IMR-90 (cell line): Measurements from ENCODE around the gene CHCHD4. TPM values are rescaled to one million over a fixed set of nuclear protein-coding genes. Genes with fewer than 3 reads are reported as not detected.

Source experiments
- ATAC-seq: fragments of 200-7000 bp; cut with Tn5 transposase; 2 replicates; pipeline ENCODE4 v1.9.1; 2020; ENCODE audit warnings: low read depth, mild to moderate bottlenecking, moderate library complexity
- BruUV-seq: library from RNA; stranded (reverse); fragments of 400-500 nt; replicated peaks from 2 replicates; lab custom pipeline; 2021; lab: Mats Ljungman, UMichigan
- CTCF ChIA-PET: fragments of 300-600 bp; formaldehyde crosslinking; extraction: SDS; loops from one replicate; lab custom pipeline; 2021; ENCODE audit warnings: antibody characterized with exemption; lab: Yijun Ruan, JAX
- POLR2A ChIA-PET: fragments of 300-600 bp; sonication (Branson Sonifier 250); formaldehyde crosslinking; loops from one replicate; lab custom pipeline; 2022; ENCODE audit warnings: antibody characterized with exemption; ENCODE audit not compliant: unreplicated experiment; lab: Charles Lee
- DNase-seq: peaks from one replicate; pipeline ENCODE4 v3.0.0; 2013
- H2AFZ ChIP-seq: replicated peaks from 2 replicates; pipeline ENCODE3; 2013; ENCODE audit warnings: low read length, mild to moderate bottlenecking; ENCODE audit not compliant: poor library complexity
- H2AK5ac ChIP-seq: 2 replicates; pipeline ENCODE4 v1.6.1; 2013; ENCODE audit warnings: low read depth, low read length, inconsistent platforms
- H2AK9ac ChIP-seq: replicated peaks from 2 replicates; pipeline ENCODE3; 2013; ENCODE audit warnings: mild to moderate bottlenecking, low read depth, low read length, moderate library complexity; ENCODE audit not compliant: poor library complexity
- H2BK120ac ChIP-seq: 2 replicates; pipeline ENCODE4 v1.6.1; 2013; ENCODE audit warnings: low read depth, low read length, inconsistent platforms
- H2BK15ac ChIP-seq: 3 replicates; pipeline ENCODE4 v1.6.1; 2013; ENCODE audit warnings: low read depth, low read length, inconsistent platforms
- H2BK20ac ChIP-seq: 2 replicates; pipeline ENCODE4 v1.6.1; 2013; ENCODE audit warnings: low read depth, mild to moderate bottlenecking, inconsistent platforms, low read length, moderate library complexity
- H2BK5ac ChIP-seq: 2 replicates; pipeline ENCODE4 v1.6.1; 2013; ENCODE audit warnings: mild to moderate bottlenecking, low read depth, low read length, inconsistent platforms; ENCODE audit not compliant: poor library complexity, severe bottlenecking
- H3K14ac ChIP-seq: replicated peaks from 2 replicates; pipeline ENCODE4 v1.6.1; 2013; ENCODE audit warnings: low read depth, low read length, inconsistent platforms
- H3K18ac ChIP-seq: 2 replicates; pipeline ENCODE4 v1.6.1; 2013; ENCODE audit warnings: low read depth, low read length, control low read depth
- H3K23ac ChIP-seq: 2 replicates; pipeline ENCODE4 v1.6.1; 2013; ENCODE audit warnings: low read depth, low read length, inconsistent platforms
- H3K27ac ChIP-seq: 2 replicates; pipeline ENCODE4 v1.5.1; 2013; ENCODE audit warnings: mild to moderate bottlenecking, control low read depth, low read length; ENCODE audit not compliant: insufficient read depth
- H3K27me3 ChIP-seq: 2 replicates; pipeline ENCODE4 v1.6.1; 2013; ENCODE audit warnings: low read length; ENCODE audit not compliant: control insufficient read depth, insufficient read depth
- H3K36me3 ChIP-seq: 2 replicates; pipeline ENCODE4 v1.6.1; 2013; ENCODE audit warnings: low read length, mixed read lengths; ENCODE audit not compliant: control insufficient read depth, insufficient read depth
- H3K4ac ChIP-seq: 2 replicates; pipeline ENCODE4 v1.6.1; 2013; ENCODE audit warnings: low read depth, low read length, inconsistent platforms
- H3K4me1 ChIP-seq: 2 replicates; pipeline ENCODE4 v1.6.1; 2013; ENCODE audit warnings: low read length, mixed read lengths; ENCODE audit not compliant: control insufficient read depth, insufficient read depth
- H3K4me2 ChIP-seq: 2 replicates; pipeline ENCODE4 v1.6.1; 2013; ENCODE audit warnings: low read depth, mild to moderate bottlenecking, control low read depth, low read length, moderate library complexity
- H3K4me3 ChIP-seq: 2 replicates; pipeline ENCODE4 v1.5.1; 2013; ENCODE audit warnings: low read depth, mild to moderate bottlenecking, control low read depth, low read length, moderate library complexity; ENCODE audit not compliant: insufficient read depth
- H3K56ac ChIP-seq: 2 replicates; pipeline ENCODE4 v1.6.1; 2013; ENCODE audit warnings: low read length, inconsistent platforms; ENCODE audit not compliant: insufficient read depth; ENCODE audit errors: extremely low read depth
- H3K79me1 ChIP-seq, 2 experiments: 2 replicates each; pipeline ENCODE4 v1.6.1; 2013; ENCODE audit warnings: low read length in 2 of 2, inconsistent platforms in 1 of 2, low read depth in 1 of 2
- H3K9ac ChIP-seq: 2 replicates; pipeline ENCODE4 v1.6.1; 2013; ENCODE audit warnings: low read depth, low read length, control low read depth
- H3K9me1 ChIP-seq: 2 replicates; pipeline ENCODE4 v1.6.1; 2013; ENCODE audit warnings: low read length, inconsistent platforms; ENCODE audit not compliant: insufficient read depth
- H3K9me3 ChIP-seq: 2 replicates; pipeline ENCODE4 v1.6.1; 2013; ENCODE audit warnings: low read length; ENCODE audit not compliant: control insufficient read depth, insufficient read depth
- H4K20me1 ChIP-seq: 2 replicates; pipeline ENCODE4 v1.6.1; 2013; ENCODE audit warnings: low read length, inconsistent platforms; ENCODE audit not compliant: insufficient read depth
- H4K5ac ChIP-seq: 2 replicates; pipeline ENCODE4 v1.6.1; 2013; ENCODE audit warnings: mild to moderate bottlenecking, low read depth, low read length, control low read depth
- H4K8ac ChIP-seq, 2 experiments: 2 replicates each; pipeline ENCODE4 v1.6.1; 2013; ENCODE audit warnings: low read depth in 2 of 2, low read length in 2 of 2, control low read depth in 1 of 2, inconsistent platforms in 1 of 2
- H4K91ac ChIP-seq: 2 replicates; pipeline ENCODE4 v1.6.1; 2013; ENCODE audit warnings: low read depth, low read length, inconsistent platforms; ENCODE audit not compliant: insufficient read depth
- BHLHE40 ChIP-seq: fragments of 150-350 bp; IDR thresholded peaks from 2 replicates; pipeline ENCODE4 v1.6.1; 2016; ENCODE audit warnings: mild to moderate bottlenecking, low read depth, low read length
- MAFK ChIP-seq: IDR thresholded peaks from 2 replicates; pipeline ENCODE4 v1.6.1; 2012; ENCODE audit warnings: low read depth, low read length, improper control_type of control experiment
- MAZ ChIP-seq: IDR thresholded peaks from 2 replicates; pipeline ENCODE4 v1.6.1; 2012; ENCODE audit warnings: low read depth, mild to moderate bottlenecking, low read length, improper control_type of control experiment, moderate library complexity, borderline replicate concordance
- MXI1 ChIP-seq: IDR thresholded peaks from 2 replicates; pipeline ENCODE4 v1.6.1; 2012; ENCODE audit warnings: low read depth, mild to moderate bottlenecking, low read length, moderate library complexity, borderline replicate concordance
- WGBS, 2 experiments: methylation state at CpG; one replicate each; pipeline versions ENCODE4 v1.1.5 to v1.1.7; 2013; ENCODE audit warnings: missing lambda C conversion rate in 2 of 2; ENCODE audit not compliant: insufficient read length in 1 of 2; ENCODE audit errors: extremely low coverage in 2 of 2; 5-methylcytosine and 5-hydroxymethylcytosine counted together
- dilution Hi-C: fragments of 300-500 bp; cut with HindIII; formaldehyde crosslinking; loops from one replicate; pipeline ENCODE4 v1.14.3; 2018; ENCODE audit warnings: low sequenced_read_pairs; ENCODE audit not compliant: unreplicated experiment
- in situ Hi-C: fragments of 300-500 bp; cut with MboI; formaldehyde crosslinking; loops from 3 replicates; pipeline ENCODE4 v1.14.3; 2019; ENCODE audit warnings: low sequenced_read_pairs, inconsistent platforms, mixed read lengths
- intact Hi-C: fragments of 100-400 bp; cut with micrococcal nuclease; formaldehyde crosslinking; loops from 2 replicates; pipeline ENCODE4 v1.10.0; 2022
- polyA plus RNA-seq, 3 experiments: library from polyadenylated mRNA; depleted of rRNA; stranded (reverse); fragments of >200 nt; gene quantifications; 2 replicates each; pipeline ENCODE4 v1.2.3, GENCODE V29; 2012; ENCODE audit warnings: low replicate concordance in 1 of 3
- total RNA-seq: library from RNA; depleted of rRNA; stranded (reverse); fragments of >200 nt; gene quantifications from 2 replicates; pipeline ENCODE4 v1.2.3, GENCODE V29; 2012

Gene CHCHD4
- total and polyA plus RNA-seq, 2 of the 4 experiments (the other 2 are of a cell fraction) = 9.0 to 9.8 TPM

DNA sequence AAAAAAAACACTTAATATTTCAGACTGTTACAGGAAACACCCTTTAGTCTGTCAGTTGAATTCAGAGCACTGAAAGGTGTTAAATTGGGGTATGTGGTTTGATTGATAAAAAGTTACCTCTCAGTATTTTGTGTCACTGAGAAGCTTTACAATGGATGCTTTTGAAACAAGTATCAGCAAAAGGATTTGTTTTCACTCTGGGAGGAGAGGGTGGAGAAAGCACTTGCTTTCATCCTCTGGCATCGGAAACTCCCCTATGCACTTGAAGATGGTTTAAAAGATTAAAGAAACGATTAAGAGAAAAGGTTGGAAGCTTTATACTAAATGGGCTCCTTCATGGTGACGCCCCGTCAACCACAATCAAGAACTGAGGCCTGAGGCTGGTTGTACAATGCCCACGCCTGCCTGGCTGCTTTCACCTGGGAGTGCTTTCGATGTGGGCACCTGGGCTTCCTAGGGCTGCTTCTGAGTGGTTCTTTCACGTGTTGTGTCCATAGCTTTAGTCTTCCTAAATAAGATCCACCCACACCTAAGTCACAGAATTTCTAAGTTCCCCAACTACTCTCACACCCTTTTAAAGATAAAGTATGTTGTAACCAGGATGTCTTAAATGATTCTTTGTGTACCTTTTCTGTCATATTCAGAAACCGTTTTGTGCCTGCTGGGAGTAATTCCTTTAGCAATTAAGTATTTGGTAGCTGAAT lies 18.0 kb upstream of the CHCHD4 start:
- H3K9me1 ChIP-seq = peaks cover 28% of the 10 kb centered on the region; the same call in 1 of the 2 replicates
- H4K5ac ChIP-seq = peak overlapping the region; percentile 34
- ChIA-PET POLR2A (no interaction called here), CTCF (interaction anchor here (0.7 kb wide), 2 partner anchors 36 to 93 kb away, joined by 3 to 4 read pairs; no protein-coding TSS in a partner anchor)
- peak overlapping the region; percentile 98 for H2BK5ac ChIP-seq
- H3K4me2 ChIP-seq = no peak overlapping the region
- H4K91ac ChIP-seq = peak overlapping the region; percentile 81
- peak overlapping the region; percentile 61 for H3K14ac ChIP-seq
- WGBS, 2 experiments = 93% methylated on average over 3 of the region's 8 CpGs; no CpG with 5 or more reads in 1 of the 2 experiments
- peak overlapping the region; percentile 45 for H3K23ac ChIP-seq
- ATAC-seq = no peak
- H3K4ac ChIP-seq = peak overlapping the region; percentile 75
- H3K9me3 ChIP-seq = no peaks in the 10 kb centered on the region
- DNase-seq = no peak
- in situ Hi-C loops = loop anchor here (25.0 kb wide), 1 partner anchor 105 kb away; no protein-coding TSS in a partner anchor
- H2AFZ ChIP-seq = no peak overlapping the region
- dilution Hi-C loops = no loop called here
- H2BK15ac ChIP-seq = peak overlapping the region; percentile 13; the same call in 1 of the 3 replicates
- H3K18ac ChIP-seq = peak overlapping the region; percentile 65; the same call in 1 of the 2 replicates
- H2BK120ac ChIP-seq = peak overlapping the region; percentile 60
- no peaks in the 10 kb centered on the region for H3K27me3 ChIP-seq
- peak overlapping the region; percentile 59; the same call in 1 of the 2 replicates for H2AK5ac ChIP-seq
- peak overlapping the region; percentile 65 for H2BK20ac ChIP-seq
- H2AK9ac ChIP-seq = no peak overlapping the region
- intact Hi-C loops = no loop called here
- peak overlapping the region; percentile 41; the same call in 1 of the 2 replicates for H3K56ac ChIP-seq
- H3K9ac ChIP-seq = peak overlapping the region; percentile 49
- peak overlapping the region; percentile 91 for H3K27ac ChIP-seq
- H4K20me1 ChIP-seq = peaks cover 7% of the 10 kb centered on the region
- peaks cover 29% of the 10 kb centered on the region for H3K4me1 ChIP-seq
- no peak for TF ChIP-seq MAZ
- no peak for TF ChIP-seq BHLHE40
- TF ChIP-seq MAFK = no peak
- TF ChIP-seq MXI1 = no peak
- H4K8ac ChIP-seq = peak overlapping the region; percentile 24 to 49; a peak in 1 of 4 replicates
- BruUV-seq = TSS peak; percentile 85
- peaks cover 60% of the 10 kb centered on the region for H3K36me3 ChIP-seq
- peaks cover 0 to 19% of the 10 kb centered on the region in 2 experiments; a peak in 1 of 4 replicates for H3K79me1 ChIP-seq
- H3K4me3 ChIP-seq = no peak overlapping the region
